KOPT-K1 (cell line): ENCODE measurements around the gene CALML4.
A peak's percentile ranks its signal among the peaks of the same experiment; 100 is the strongest.
"Not testable (repeated sequence)": the region's sequence is repeated elsewhere in the genome, so short reads cannot be mapped to it uniquely, and the experiment has no call there.

Source experiments
- H3K27ac ChIP-seq: fragments of 200-600 bp; sonication (generic); 2 replicates; pipeline ENCODE4 v1.5.1; 2016; ENCODE audit warnings: antibody characterized with exemption, mild to moderate bottlenecking, low read depth, low read length; ENCODE audit not compliant: poor library complexity, severe bottlenecking
- H3K36me3 ChIP-seq: fragments of 200-600 bp; sonication (generic); 2 replicates; pipeline ENCODE4 v1.5.1; 2017; ENCODE audit warnings: antibody characterized with exemption, mild to moderate bottlenecking, low read length, moderate library complexity; ENCODE audit not compliant: insufficient read depth
- H3K9me3 ChIP-seq: fragments of 200-600 bp; sonication (generic); 2 replicates; pipeline ENCODE4 v1.5.1; 2017; ENCODE audit warnings: antibody characterized with exemption, low read length, mild to moderate bottlenecking; ENCODE audit not compliant: insufficient read depth, poor library complexity, severe bottlenecking

CALML4 gene

DNA sequence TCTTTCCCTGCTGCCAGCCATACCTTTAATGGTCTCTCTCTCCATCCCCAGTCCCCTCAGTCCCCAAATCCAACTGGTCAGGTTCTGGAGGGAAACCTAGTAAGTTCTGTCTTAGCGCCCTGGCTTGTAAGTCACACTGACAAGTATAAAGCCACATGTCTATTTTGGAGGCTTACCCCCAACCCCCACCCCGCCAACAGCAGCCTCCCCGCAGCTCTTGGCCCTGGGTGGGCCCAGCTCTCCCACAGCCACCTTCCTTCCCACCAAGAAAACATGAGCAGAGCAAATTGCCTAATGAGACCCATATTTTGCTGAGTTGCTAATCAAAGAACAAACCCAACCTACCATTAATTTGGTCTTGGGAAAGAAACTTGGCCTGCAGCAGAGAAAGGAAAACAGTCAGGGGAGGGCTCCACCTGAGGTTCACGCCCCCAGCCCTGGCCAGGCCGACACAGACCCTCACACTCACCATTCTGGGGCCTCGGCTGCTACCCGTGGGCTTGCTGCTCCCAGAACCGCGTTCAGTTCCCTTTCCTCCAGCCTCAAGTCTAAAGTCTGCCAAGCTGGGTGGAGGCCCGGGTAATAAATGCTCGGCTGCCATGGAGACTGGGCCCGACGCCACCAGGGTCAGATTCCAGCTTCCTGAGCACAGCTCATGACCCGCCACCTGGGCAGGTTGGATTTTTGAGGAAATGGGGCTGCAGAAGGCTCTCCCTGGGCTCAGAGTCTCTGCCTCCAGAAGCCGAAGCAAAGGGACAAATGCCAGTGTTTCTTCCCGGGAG lies at the start of gene CALML4:
Gene CALML4, minus strand, starts transcription at position 557 of the 782 bp plus-strand sequence. Its CDS starts 85 bp downstream, at position 472.
- H3K27ac ChIP-seq, result no peak within 1 kb of the TSS
- H3K9me3 ChIP-seq, result no peaks in the 10 kb centered on the region
- peaks cover 38% of the 10 kb centered on the region; the same call in 1 of the 2 replicates for H3K36me3 ChIP-seq

DNA sequence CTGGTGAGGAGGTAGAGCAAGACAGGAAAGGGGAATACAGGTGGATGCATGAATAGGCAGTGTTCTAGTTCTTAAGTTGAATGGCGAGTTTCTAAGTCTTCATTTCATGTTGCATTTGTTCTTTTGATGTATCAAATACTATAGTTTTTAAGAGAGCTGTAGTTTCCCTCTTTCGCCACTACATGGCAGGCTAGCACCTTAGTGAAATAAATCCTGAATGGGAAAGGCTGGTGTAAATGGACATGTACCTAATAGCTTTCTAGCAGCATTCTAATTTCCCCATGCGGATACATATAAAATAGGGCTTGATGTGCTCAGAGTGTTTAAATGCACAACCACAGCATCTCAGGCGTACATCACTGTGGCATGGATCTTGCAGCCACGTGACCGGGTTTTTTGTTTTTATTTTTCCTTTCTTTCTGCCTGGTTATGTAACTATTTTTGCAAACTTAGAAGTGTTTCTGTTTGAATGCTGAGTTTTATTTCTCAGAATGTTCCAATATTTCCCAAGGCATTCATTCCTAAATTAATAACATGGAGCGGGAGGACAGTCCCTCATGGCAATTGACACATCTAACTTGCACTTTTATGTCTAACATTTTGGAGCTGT lies 47.9 kb upstream of the CALML4 start:
- Histone ChIP-seq H3K9me3 (no peaks in the 10 kb centered on the region), H3K27ac (no peak overlapping the region), H3K36me3 (no peaks in the 10 kb centered on the region)

GRCh38 chr15:68249058-68249713 lies 44.1 kb upstream of the CALML4 start:
- H3K27ac ChIP-seq, result no peak overlapping the region
- H3K9me3 ChIP-seq, result peaks cover 6% of the 10 kb centered on the region
- no peaks in the 10 kb centered on the region for H3K36me3 ChIP-seq

GRCh38 chr15:68244235-68244634 lies 39.1 kb upstream of the CALML4 start:
- H3K9me3 ChIP-seq, result peaks cover 12% of the 10 kb centered on the region
- no peak overlapping the region for H3K27ac ChIP-seq
- H3K36me3 ChIP-seq, result no peaks in the 10 kb centered on the region

DNA sequence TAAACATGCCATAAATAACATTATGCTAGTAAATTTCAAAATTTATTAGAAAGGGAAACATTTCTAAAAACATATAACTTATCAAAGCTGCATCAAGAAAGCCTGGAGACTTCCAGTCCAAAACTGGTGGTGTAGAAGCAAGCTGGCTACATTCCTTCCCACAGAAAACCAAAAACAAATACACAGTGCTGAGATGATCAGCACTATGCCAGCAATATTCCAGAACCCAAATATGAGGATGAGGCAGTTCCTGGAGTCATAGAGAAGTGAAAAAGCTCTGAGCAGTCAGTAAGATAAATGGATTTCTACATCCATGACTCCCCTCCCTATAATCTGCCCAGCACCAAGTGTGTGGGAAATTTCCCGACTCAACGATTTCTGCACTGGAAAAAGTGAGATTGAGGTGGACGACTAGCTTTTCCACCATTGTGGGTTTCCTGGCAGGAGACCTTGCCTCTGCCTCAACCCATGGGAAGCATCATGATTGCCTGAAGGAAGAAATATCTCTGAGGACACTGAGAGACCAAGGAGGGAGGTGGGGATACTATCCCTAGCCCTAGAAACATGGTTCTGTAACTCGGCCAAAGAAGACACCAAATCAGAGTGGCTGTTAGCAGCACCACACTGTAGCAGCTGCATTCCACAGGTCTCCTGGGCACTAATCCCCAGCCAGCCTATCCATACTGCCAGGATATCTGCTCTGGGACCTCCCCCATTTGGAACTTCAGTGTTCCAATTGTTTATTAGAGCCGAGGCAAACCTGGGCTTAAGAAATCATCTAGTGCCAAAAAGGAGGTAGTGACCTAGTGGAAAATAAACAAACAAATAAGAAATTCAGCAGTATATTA lies 36.2 kb upstream of the CALML4 start:
- Histone ChIP-seq H3K9me3 (peaks cover 12% of the 10 kb centered on the region), H3K36me3 (no peaks in the 10 kb centered on the region), H3K27ac (no peak overlapping the region)

- Histone ChIP-seq H3K9me3 (peaks cover 4% of the 10 kb centered on the region), H3K27ac (no peak overlapping the region), H3K36me3 (no peaks in the 10 kb centered on the region)
Observed at GRCh38 chr15:68239025-68239424, 33.9 kb upstream of the CALML4 start.

DNA sequence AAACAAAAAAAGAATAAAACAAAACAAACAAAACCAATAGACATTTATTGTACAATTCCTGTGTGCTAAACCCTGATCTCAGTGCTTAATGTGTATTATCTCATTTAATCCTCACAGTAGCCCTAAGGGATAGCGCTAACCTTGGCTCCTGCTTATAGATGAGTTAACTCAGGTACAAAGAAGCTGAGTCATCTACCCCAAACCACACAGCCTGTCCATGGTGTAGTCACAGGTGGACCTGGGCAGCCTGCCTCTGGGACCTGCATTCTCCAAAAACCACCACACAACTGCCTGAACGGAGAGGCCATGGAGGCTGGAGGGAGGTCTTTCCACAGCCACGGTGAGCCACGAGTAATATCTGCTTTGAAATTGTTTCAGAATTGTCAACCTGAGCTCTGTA lies 29.9 kb upstream of the CALML4 start:
- Histone ChIP-seq H3K9me3 (no peaks in the 10 kb centered on the region), H3K36me3 (no peaks in the 10 kb centered on the region), H3K27ac (no peak overlapping the region)

DNA sequence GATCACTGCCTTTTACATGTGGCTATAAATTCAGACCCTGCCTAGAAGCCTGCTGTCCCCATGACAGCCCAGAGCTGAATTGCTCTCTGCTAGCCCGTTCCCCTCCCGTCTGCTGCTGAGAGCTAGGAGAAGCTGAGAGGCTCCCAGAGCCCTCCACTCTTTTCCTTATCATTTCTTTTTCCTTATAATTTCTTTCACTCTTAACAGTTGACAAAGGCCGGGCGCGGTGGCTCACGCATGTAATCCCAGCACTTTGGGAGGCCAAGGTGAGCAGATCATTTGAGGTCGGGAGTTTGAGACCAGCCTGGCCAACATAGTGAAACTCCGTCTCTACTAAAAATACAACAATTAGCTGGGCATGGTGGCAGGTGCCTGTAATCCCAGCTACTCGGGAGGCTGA lies 29.4 kb upstream of the CALML4 start:
- H3K27ac ChIP-seq, H3K36me3 ChIP-seq, H3K9me3 ChIP-seq: not testable (repeated sequence)

DNA sequence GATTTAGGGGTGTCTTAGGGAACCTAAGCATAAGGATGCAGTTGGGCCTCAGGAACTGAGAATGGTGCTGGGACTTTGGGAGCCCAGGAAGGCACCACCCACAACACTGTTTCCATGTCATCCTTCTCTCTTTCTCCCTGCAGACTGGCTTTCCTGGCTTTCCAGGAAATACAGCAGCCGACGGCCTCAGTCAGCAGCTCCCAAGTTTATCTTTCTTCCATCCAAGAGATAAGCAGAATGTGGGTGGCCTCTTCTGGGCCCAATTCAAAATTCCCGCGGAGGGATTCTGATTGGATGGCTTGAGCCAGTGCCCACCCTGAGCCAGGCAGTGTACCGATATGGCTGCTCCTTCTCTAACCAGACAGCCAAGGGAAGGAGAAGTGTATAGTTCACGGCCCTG lies 28.9 kb upstream of the CALML4 start:
- Histone ChIP-seq H3K9me3 (no peaks in the 10 kb centered on the region), H3K27ac (no peak overlapping the region), H3K36me3 (no peaks in the 10 kb centered on the region)

DNA sequence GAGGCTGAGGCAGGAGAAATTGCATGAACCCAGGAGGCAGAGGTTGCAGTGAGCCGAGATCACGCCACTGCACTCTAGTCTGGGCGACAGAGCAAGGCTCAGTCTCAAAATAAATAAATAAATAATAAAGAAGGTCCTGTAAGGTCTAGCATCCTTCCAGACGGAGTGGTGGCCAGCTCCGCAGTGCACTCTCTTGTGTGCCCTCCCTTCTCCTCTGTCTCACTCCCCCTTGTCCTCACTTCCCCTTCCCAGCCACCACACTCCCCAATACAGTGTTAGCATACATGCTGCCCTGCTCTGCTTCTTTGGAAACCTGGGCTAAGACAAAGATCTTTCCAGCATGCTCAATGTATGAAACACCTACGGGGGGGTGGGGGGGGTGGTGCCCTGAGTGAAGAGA lies 27.8 kb upstream of the CALML4 start:
- Histone ChIP-seq H3K36me3 (no peaks in the 10 kb centered on the region), H3K27ac (no peak overlapping the region), H3K9me3 (no peaks in the 10 kb centered on the region)

GRCh38 chr15:68232449-68232848 lies 27.3 kb upstream of the CALML4 start:
- Histone ChIP-seq H3K9me3 (no peaks in the 10 kb centered on the region), H3K36me3 (no peaks in the 10 kb centered on the region), H3K27ac (no peak overlapping the region)

- no peak overlapping the region for H3K27ac ChIP-seq
- no peaks in the 10 kb centered on the region for H3K36me3 ChIP-seq
- no peaks in the 10 kb centered on the region for H3K9me3 ChIP-seq
Observed at GRCh38 chr15:68231102-68231818, 26.1 kb upstream of the CALML4 start.

GRCh38 chr15:68230157-68231100 lies 25.3 kb upstream of the CALML4 start:
- Histone ChIP-seq H3K36me3 (no peaks in the 10 kb centered on the region), H3K27ac (peak overlapping the region; percentile 85), H3K9me3 (no peaks in the 10 kb centered on the region)
